Keratinocyte (primary cell): ENCODE measurements around the gene ACYP2. TPM values are rescaled to one million over a fixed set of nuclear protein-coding genes. Genes with fewer than 3 reads are reported as not detected.

ENCODE experiments used
- DNase-seq: peaks from one replicate; pipeline ENCODE4 v3.0.0-alpha.2; 2011; ENCODE audit warnings: low read depth, missing footprints, low spot score
- FAIRE-seq: peaks from 2 replicates; lab custom pipeline; 2011; peaks lifted over from hg19 to GRCh38; lab: Jason Lieb, UNC
- H2AFZ ChIP-seq: 2 replicates; pipeline ENCODE4 v1.6.0; 2012; ENCODE audit warnings: low read length, control low read depth, inconsistent platforms; ENCODE audit not compliant: control insufficient read depth
- H3K27ac ChIP-seq: 2 replicates; pipeline ENCODE4 v1.5.1; 2011; ENCODE audit warnings: low read length; ENCODE audit not compliant: control insufficient read depth, insufficient read depth
- H3K27me3 ChIP-seq: 3 replicates; pipeline ENCODE4 v1.6.0; 2011; ENCODE audit warnings: low read length; ENCODE audit not compliant: control insufficient read depth, insufficient read depth; ENCODE audit errors: extremely low read depth
- H3K36me3 ChIP-seq, 2 experiments: 2 replicates in 1 of 2; 3 replicates in 1 of 2; pipeline ENCODE4 v1.5.1; 2011; ENCODE audit warnings: low read length in 2 of 2, mild to moderate bottlenecking in 1 of 2; ENCODE audit not compliant: control insufficient read depth in 2 of 2, insufficient read depth in 2 of 2; ENCODE audit errors: extremely low read depth in 1 of 2
- H3K4me1 ChIP-seq: 3 replicates; pipeline ENCODE4 v1.5.1; 2011; ENCODE audit warnings: low read length; ENCODE audit not compliant: control insufficient read depth, insufficient read depth; ENCODE audit errors: extremely low read depth
- H3K4me2 ChIP-seq: 3 replicates; pipeline ENCODE4 v1.6.0; 2011; ENCODE audit warnings: low read depth, low read length; ENCODE audit not compliant: control insufficient read depth, insufficient read depth; ENCODE audit errors: extremely low read depth
- H3K4me3 ChIP-seq, 3 experiments: fragments of 200-600 bp in 1 of 3; sonication (generic) in 1 of 3; 2 replicates in 2 of 3; 3 replicates in 1 of 3; pipeline ENCODE4 v1.5.1; 2011 to 2016; ENCODE audit warnings: low read length in 3 of 3, mild to moderate bottlenecking in 3 of 3, control low read depth in 2 of 3, inconsistent platforms in 1 of 3, low read depth in 1 of 3, mixed read lengths in 1 of 3, mixed run types in 1 of 3, moderate library complexity in 1 of 3; ENCODE audit not compliant: control insufficient read depth in 2 of 3, insufficient read depth in 2 of 3; ENCODE audit errors: extremely low read depth in 1 of 3
- H3K79me2 ChIP-seq: 2 replicates; pipeline ENCODE4 v1.6.0; 2012; ENCODE audit warnings: low read length; ENCODE audit not compliant: control insufficient read depth, insufficient read depth
- H3K9ac ChIP-seq: 3 replicates; pipeline ENCODE4 v1.6.0; 2011; ENCODE audit warnings: low read length; ENCODE audit not compliant: control insufficient read depth, insufficient read depth; ENCODE audit errors: extremely low read depth
- H3K9me1 ChIP-seq: 3 replicates; pipeline ENCODE4 v1.6.0; 2011; ENCODE audit warnings: low read length; ENCODE audit not compliant: control insufficient read depth, insufficient read depth; ENCODE audit errors: extremely low read depth
- H3K9me3 ChIP-seq: 2 replicates; pipeline ENCODE4 v1.5.1; 2012; ENCODE audit warnings: low read depth, low read length; ENCODE audit not compliant: control insufficient read depth
- H4K20me1 ChIP-seq: 3 replicates; pipeline ENCODE4 v1.6.0; 2011; ENCODE audit warnings: low read length; ENCODE audit not compliant: control insufficient read depth, insufficient read depth; ENCODE audit errors: extremely low read depth
- EZH2 ChIP-seq: IDR thresholded peaks from one replicate; pipeline ENCODE4 v1.6.1; 2012; ENCODE audit warnings: inconsistent platforms, mild to moderate bottlenecking, low read length, moderate library complexity
- dilution Hi-C: fragments of 300-500 bp; cut with MboI; formaldehyde crosslinking; loops from one replicate; pipeline ENCODE4 v1.7.0; 2020; ENCODE audit warnings: low sequenced_read_pairs; ENCODE audit not compliant: extremely low pct_ligation_motif_present
- polyA plus RNA-seq, 5 experiments: library from polyadenylated mRNA; depleted of rRNA in 3 of 5; stranded (reverse) in 3 of 5; stranded (forward) in 1 of 5; unstranded in 1 of 5; fragments of >200 nt; gene quantifications; 1 replicate in 1 of 5; 2 replicates in 3 of 5; 3 replicates in 1 of 5; pipeline versions ENCODE4 v1.2.1 to v1.2.3, GENCODE V29; 2011 to 2012; ENCODE audit warnings: missing spikeins in 2 of 5, low read depth in 1 of 5, low replicate concordance in 1 of 5
- TF ChIP-seq, protein P1 (sequence below), 3 experiments: IDR thresholded peaks in 1 of 3; conservative IDR thresholded peaks in 1 of 3; optimal IDR thresholded peaks in 1 of 3; 2 replicates in 2 of 3; 3 replicates in 1 of 3; pipeline versions ENCODE3 to v1.5.1; 2011; ENCODE audit warnings: low read length in 3 of 3, mild to moderate bottlenecking in 3 of 3, moderate library complexity in 2 of 3, control low read depth in 1 of 3, inconsistent platforms in 1 of 3; ENCODE audit not compliant: insufficient read depth in 2 of 3; ENCODE audit errors: extremely low read depth in 1 of 3

The ACYP2 gene
- polyA plus RNA-seq, 1 donor (not counting 4 experiments of a cell fraction or from before 2014, with no cell fraction given), result 8.7 TPM

DNA sequence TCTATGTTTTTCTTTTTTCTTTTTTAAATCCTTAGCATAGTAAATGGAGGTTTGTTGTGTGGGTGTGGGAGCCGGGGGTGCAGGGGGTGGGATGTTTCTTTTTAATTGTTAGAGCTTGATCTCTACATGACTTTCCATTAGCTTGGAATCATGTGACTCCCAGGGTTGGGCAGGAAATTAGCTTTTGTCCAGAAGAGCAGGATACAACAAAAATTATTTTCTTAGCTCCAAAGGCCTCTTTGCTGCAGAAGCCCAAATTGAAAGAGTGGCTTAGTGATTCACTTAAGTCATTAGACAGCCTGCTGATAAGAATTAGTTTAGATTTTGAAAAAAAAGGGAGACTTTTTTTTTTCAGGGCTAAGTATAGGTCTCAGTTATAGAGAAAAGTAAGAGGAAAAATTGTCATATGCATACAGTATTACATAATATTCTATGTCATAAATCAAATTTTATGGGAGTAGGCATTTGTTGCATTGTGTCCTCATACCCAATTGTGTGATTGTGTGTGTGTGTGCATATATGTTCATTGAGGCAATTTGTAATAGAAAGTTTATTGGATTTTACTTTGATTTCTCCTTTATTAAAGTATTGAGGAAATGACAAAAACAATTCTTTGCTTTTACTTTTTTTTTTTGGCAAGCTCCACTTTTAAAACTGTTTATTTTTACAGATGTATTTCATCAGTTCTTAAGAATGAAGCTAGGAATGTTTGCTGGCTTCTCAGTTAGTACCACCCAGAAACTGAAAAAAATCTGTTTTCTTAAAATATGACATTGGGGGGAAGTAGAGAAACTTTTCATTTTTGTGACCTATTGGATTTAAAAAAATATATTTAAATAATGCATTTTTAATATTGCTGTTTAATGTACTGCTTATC, 93.2 kb downstream of the ACYP2 start:
- no peaks in the 10 kb centered on the region for H3K79me2 ChIP-seq
- TF ChIP-seq EZH2, result no peak
- TF ChIP-seq, protein P1, sequence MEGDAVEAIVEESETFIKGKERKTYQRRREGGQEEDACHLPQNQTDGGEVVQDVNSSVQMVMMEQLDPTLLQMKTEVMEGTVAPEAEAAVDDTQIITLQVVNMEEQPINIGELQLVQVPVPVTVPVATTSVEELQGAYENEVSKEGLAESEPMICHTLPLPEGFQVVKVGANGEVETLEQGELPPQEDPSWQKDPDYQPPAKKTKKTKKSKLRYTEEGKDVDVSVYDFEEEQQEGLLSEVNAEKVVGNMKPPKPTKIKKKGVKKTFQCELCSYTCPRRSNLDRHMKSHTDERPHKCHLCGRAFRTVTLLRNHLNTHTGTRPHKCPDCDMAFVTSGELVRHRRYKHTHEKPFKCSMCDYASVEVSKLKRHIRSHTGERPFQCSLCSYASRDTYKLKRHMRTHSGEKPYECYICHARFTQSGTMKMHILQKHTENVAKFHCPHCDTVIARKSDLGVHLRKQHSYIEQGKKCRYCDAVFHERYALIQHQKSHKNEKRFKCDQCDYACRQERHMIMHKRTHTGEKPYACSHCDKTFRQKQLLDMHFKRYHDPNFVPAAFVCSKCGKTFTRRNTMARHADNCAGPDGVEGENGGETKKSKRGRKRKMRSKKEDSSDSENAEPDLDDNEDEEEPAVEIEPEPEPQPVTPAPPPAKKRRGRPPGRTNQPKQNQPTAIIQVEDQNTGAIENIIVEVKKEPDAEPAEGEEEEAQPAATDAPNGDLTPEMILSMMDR (optimal IDR thresholded peaks at IDR 0.05 in 1 of 3, IDR thresholded peaks at IDR 0.05 in 1 of 3, conservative IDR thresholded peaks at IDR 0.05 in 1 of 3; ENCODE audit: extremely low read depth in 1 of 3, insufficient read depth in 2 of 3, low read length in 3 of 3), result no peak
- no peaks in the 10 kb centered on the region for H3K27me3 ChIP-seq
- no peak for DNase-seq
- dilution Hi-C loops, result no loop called here
- H3K9me3 ChIP-seq, result no peaks in the 10 kb centered on the region
- no peaks in the 10 kb centered on the region for H3K4me1 ChIP-seq
- no peak overlapping the region for H3K4me2 ChIP-seq
- no peak for FAIRE-seq
- no peak overlapping the region for H3K27ac ChIP-seq
- H3K4me3 ChIP-seq, result no peak overlapping the region
- no peaks in the 10 kb centered on the region for H4K20me1 ChIP-seq
- no peaks in the 10 kb centered on the region for H3K36me3 ChIP-seq
- H2AFZ ChIP-seq, result no peak overlapping the region
- H3K9ac ChIP-seq, result no peak overlapping the region
- no peaks in the 10 kb centered on the region for H3K9me1 ChIP-seq

DNA sequence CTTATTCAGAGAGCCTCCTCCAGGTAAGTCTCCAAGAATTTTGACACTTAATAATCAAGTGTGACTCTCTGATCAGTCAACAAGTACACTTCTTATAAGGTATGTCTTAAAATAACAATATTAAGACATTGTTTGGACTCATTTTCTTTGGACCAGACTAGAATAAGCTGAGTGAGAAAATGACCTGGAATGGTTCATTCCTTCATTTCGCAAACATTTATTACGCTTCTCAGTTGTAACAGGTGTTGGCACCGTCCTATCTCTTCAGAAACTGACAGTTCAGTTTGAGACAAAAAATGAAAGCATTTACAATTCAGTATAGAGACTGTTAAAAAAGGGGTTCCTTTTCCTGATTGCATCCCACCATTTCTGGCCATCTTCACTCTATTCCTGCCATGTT, 94.0 kb downstream of the ACYP2 start:
- Histone ChIP-seq H3K27ac (no peak overlapping the region), H3K36me3 (no peaks in the 10 kb centered on the region), H3K4me2 (no peak overlapping the region), H3K4me1 (no peaks in the 10 kb centered on the region), H3K79me2 (no peaks in the 10 kb centered on the region), H4K20me1 (no peaks in the 10 kb centered on the region), H2AFZ (no peak overlapping the region), H3K27me3 (no peaks in the 10 kb centered on the region), H3K9me3 (no peaks in the 10 kb centered on the region), H3K9me1 (no peaks in the 10 kb centered on the region), H3K9ac (no peak overlapping the region), H3K4me3 (no peak overlapping the region)
- no peak for FAIRE-seq
- dilution Hi-C loops, result no loop called here
- DNase-seq, result no peak
- TF ChIP-seq, protein P1 (optimal IDR thresholded peaks at IDR 0.05 in 1 of 3, IDR thresholded peaks at IDR 0.05 in 1 of 3, conservative IDR thresholded peaks at IDR 0.05 in 1 of 3; ENCODE audit: extremely low read depth in 1 of 3, insufficient read depth in 2 of 3, low read length in 3 of 3), result no peak
- TF ChIP-seq EZH2, result no peak
